OCI-LY7 (cell line): Measurements from ENCODE around the gene KRTAP12-2. TPM values are rescaled to one million over a fixed set of nuclear protein-coding genes. Genes with fewer than 3 reads are reported as not detected.

Experiments used
- BruUV-seq: library from RNA; stranded (reverse); fragments of 400-500 nt; replicated peaks from 2 replicates; lab custom pipeline; 2021; lab: Mats Ljungman, UMichigan
- CTCF ChIA-PET: fragments of 300-600 bp; sonication (Branson Sonifier 250); formaldehyde crosslinking; loops from one replicate; lab custom pipeline; 2022; ENCODE audit warnings: antibody characterized with exemption; ENCODE audit not compliant: unreplicated experiment; lab: Charles Lee
- POLR2A ChIA-PET: fragments of 300-600 bp; sonication (Branson Sonifier 250); formaldehyde crosslinking; loops from one replicate; lab custom pipeline; 2022; ENCODE audit warnings: antibody characterized with exemption; lab: Charles Lee
- DNase-seq: peaks from one replicate; pipeline ENCODE4 v3.0.0-alpha.2; 2015; ENCODE audit warnings: low spot score
- H2AFZ ChIP-seq: fragments of 200-600 bp; sonication (generic), shearing (Covaris generic); 2 replicates; pipeline ENCODE4 v1.6.1; 2014; ENCODE audit warnings: mild to moderate bottlenecking, antibody characterized with exemption, low read length, moderate library complexity
- H3K27ac ChIP-seq: fragments of 200-600 bp; sonication (generic); 2 replicates; pipeline ENCODE4 v1.5.1; 2014; ENCODE audit warnings: mixed run types, low read depth, mild to moderate bottlenecking, moderate library complexity, low read length, inconsistent platforms; ENCODE audit not compliant: poor library complexity, severe bottlenecking
- H3K36me3 ChIP-seq: fragments of 200-600 bp; sonication (generic); 2 replicates; pipeline ENCODE4 v1.6.1; 2014; ENCODE audit warnings: mild to moderate bottlenecking, antibody characterized with exemption, low read length, moderate library complexity, mixed read lengths; ENCODE audit not compliant: insufficient read depth
- H3K4me1 ChIP-seq: fragments of 200-600 bp; sonication (generic); 2 replicates; pipeline ENCODE4 v1.5.1; 2014; ENCODE audit warnings: mild to moderate bottlenecking, low read length; ENCODE audit not compliant: insufficient read depth, poor library complexity, severe bottlenecking
- H3K4me2 ChIP-seq: fragments of 200-600 bp; sonication (generic); 2 replicates; pipeline ENCODE4 v1.6.1; 2014; ENCODE audit warnings: mild to moderate bottlenecking, low read length
- H3K4me3 ChIP-seq: fragments of 200-600 bp; sonication (generic); 2 replicates; pipeline ENCODE4 v1.5.1; 2014; ENCODE audit warnings: mild to moderate bottlenecking, low read depth, low read length; ENCODE audit not compliant: poor library complexity, severe bottlenecking
- H3K79me2 ChIP-seq: fragments of 200-600 bp; sonication (generic); 2 replicates; pipeline ENCODE4 v1.6.1; 2016; ENCODE audit warnings: low read depth, mild to moderate bottlenecking, low read length, moderate library complexity, mixed read lengths; ENCODE audit not compliant: insufficient read depth
- H3K9me2 ChIP-seq: fragments of 200-600 bp; sonication (generic); 2 replicates; pipeline ENCODE4 v1.6.1; 2016; ENCODE audit warnings: mild to moderate bottlenecking, low read length, mixed read lengths; ENCODE audit not compliant: insufficient read depth
- H3K9me3 ChIP-seq: fragments of 200-600 bp; sonication (generic); 2 replicates; pipeline ENCODE4 v1.6.1; 2014; ENCODE audit warnings: mild to moderate bottlenecking, mixed run types, low read length, mixed read lengths
- H4K20me1 ChIP-seq: fragments of 200-600 bp; sonication (generic); 2 replicates; pipeline ENCODE4 v1.6.1; 2014; ENCODE audit warnings: mild to moderate bottlenecking, antibody characterized with exemption, low read length, moderate library complexity, mixed read lengths; ENCODE audit not compliant: insufficient read depth
- EZH2phosphoT487 ChIP-seq: fragments of 200-600 bp; sonication (generic); IDR thresholded peaks from 2 replicates; pipeline ENCODE4 v1.6.1; 2018; ENCODE audit warnings: low read depth, borderline replicate concordance, mild to moderate bottlenecking, mixed run types, antibody characterized with exemption, low read length, moderate library complexity, mixed read lengths
- intact Hi-C: fragments of 100-400 bp; cut with micrococcal nuclease; formaldehyde crosslinking; loops from one replicate; pipeline ENCODE4 v1.10.0; 2022; ENCODE audit not compliant: unreplicated experiment
- total RNA-seq, 2 experiments: library from RNA; depleted of rRNA in 1 of 2; stranded (reverse); fragments of >200 nt in 1 of 2; shearing (Covaris generic) in 1 of 2; gene quantifications; 2 replicates each; pipeline ENCODE4 v1.2.3, GENCODE V29; 2014 to 2022
- TF ChIP-seq, protein P1 (sequence below): fragments of 200-600 bp; sonication (generic); conservative IDR thresholded peaks from 2 replicates; pipeline ENCODE4 v1.5.1; 2014; ENCODE audit warnings: mild to moderate bottlenecking, antibody characterized with exemption, low read length, moderate library complexity, mixed read lengths

Gene KRTAP12-2
- total RNA-seq, 2 experiments from 2014 or later: not detected

DNA sequence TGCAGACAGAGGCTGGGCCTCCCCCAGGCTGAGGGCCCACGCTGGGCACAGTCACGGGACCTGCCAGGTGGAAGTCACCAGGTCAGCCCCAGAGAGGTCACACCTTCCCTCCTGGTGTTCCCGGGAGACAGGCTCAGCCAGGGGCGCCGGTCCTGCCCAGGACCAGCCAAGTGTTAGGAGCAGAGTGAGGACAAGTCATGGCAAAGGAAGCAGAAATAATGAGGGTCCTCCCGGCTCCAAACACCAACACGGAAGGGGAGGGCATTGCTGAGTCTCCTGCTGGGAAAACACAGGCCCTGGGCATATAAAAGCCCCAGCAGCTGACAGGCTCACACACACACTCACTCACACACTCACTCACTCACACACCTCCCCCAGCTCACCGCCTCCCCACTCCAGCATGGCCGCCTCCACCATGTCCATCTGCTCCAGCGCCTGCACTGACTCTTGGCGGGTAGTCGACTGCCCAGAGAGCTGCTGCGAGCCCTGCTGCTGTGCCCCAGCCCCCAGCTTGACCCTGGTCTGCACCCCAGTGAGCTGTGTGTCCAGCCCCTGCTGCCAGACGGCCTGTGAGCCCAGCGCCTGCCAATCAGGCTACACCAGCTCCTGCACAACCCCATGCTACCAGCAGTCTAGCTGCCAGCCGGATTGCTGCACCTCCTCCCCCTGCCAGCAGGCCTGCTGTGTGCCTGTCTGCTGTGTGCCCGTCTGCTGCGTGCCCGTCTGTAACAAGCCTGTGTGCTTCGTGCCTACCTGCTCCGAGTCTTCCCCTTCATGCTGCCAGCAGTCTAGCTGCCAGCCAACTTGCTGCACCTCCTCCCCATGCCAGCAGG is 29.5 kb downstream of the KRTAP12-2 start, which contains the start of gene KRTAP10-10:
Gene KRTAP10-10 (plus strand): TSS at position 339 of the 833 bp plus-strand sequence. CDS start 62 bp downstream, at position 401.
- no TSS peak for BruUV-seq
- intact Hi-C loops: no loop called here
- Histone ChIP-seq H3K27ac (no peak within 1 kb of the TSS), H2AFZ (no peak within 1 kb of the TSS), H3K79me2 (no peaks in the 10 kb centered on the region), H3K4me3 (no peak within 1 kb of the TSS), H4K20me1 (no peaks in the 10 kb centered on the region), H3K36me3 (no peaks in the 10 kb centered on the region), H3K9me2 (no peaks in the 10 kb centered on the region), H3K9me3 (no peaks in the 10 kb centered on the region), H3K4me2 (no peak within 1 kb of the TSS), H3K4me1 (no peaks in the 10 kb centered on the region)
- POLR2A ChIA-PET: no interaction called here
- CTCF ChIA-PET: no interaction called here
- TF ChIP-seq, protein P1, sequence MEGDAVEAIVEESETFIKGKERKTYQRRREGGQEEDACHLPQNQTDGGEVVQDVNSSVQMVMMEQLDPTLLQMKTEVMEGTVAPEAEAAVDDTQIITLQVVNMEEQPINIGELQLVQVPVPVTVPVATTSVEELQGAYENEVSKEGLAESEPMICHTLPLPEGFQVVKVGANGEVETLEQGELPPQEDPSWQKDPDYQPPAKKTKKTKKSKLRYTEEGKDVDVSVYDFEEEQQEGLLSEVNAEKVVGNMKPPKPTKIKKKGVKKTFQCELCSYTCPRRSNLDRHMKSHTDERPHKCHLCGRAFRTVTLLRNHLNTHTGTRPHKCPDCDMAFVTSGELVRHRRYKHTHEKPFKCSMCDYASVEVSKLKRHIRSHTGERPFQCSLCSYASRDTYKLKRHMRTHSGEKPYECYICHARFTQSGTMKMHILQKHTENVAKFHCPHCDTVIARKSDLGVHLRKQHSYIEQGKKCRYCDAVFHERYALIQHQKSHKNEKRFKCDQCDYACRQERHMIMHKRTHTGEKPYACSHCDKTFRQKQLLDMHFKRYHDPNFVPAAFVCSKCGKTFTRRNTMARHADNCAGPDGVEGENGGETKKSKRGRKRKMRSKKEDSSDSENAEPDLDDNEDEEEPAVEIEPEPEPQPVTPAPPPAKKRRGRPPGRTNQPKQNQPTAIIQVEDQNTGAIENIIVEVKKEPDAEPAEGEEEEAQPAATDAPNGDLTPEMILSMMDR: no peak
- TF ChIP-seq EZH2phosphoT487: no peak
- no peak for DNase-seq

DNA sequence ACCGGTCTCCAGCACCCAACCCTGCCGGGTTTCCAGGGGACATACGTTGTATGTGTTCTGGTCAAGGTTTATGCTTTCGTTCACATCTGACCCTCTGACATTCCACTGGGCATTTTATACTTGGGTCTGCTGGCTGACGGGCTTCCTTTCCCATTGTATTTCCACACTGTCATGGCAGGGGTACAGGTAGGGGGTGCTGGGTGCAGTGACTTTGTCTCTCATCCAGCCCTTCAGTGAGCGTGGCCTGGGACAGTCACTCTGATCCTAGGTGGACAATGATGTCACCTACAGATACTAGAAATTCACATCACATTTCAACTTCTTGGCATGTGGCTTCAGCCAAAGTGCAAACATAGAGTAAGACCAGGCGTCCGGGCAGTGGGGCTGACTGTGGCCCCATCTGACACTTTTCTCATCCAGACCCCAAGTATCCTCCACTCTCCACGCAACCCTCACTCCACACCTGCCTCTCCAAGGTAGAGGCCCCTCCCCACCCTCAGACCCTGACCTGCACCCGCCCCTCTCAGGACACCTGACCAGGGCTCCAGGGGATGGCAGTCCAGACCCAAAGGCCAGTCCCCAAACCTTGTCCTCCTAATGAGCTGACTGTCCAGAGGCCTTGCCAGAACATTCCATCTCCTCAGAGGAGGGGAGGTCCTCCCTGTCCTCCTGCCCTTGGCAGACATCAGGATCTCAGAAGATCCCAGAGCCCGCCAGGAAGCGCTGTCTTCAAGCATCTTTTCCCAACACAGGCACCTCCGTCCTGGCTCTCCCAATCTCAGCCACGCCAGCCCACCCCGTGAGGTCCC is 30.3 kb downstream of the KRTAP12-2 start:
- H3K9me2 ChIP-seq: no peaks in the 10 kb centered on the region
- intact Hi-C loops: no loop called here
- POLR2A ChIA-PET: no interaction called here
- H2AFZ ChIP-seq: no peak overlapping the region
- CTCF ChIA-PET: no interaction called here
- H3K79me2 ChIP-seq: no peaks in the 10 kb centered on the region
- no peak for DNase-seq
- no peak overlapping the region for H3K4me3 ChIP-seq
- TF ChIP-seq, protein P1: no peak
- no peak for TF ChIP-seq EZH2phosphoT487
- no peaks in the 10 kb centered on the region for H4K20me1 ChIP-seq
- H3K4me2 ChIP-seq: no peak overlapping the region
- H3K9me3 ChIP-seq: no peaks in the 10 kb centered on the region
- no peak overlapping the region for H3K27ac ChIP-seq
- no peaks in the 10 kb centered on the region for H3K36me3 ChIP-seq
- H3K4me1 ChIP-seq: no peaks in the 10 kb centered on the region
- BruUV-seq: no TSS peak
